IgD-negative memory B cell (primary cell): ENCODE measurements around the gene GPRIN3. TPM values are rescaled to one million over a fixed set of nuclear protein-coding genes. Genes with fewer than 3 reads are reported as not detected.

ENCODE experiments used
- H3K27ac Mint-ChIP-seq, 3 donors: one replicate each; pipeline ENCODE4 v1.8.0; 2020 to 2022; ENCODE audit warnings: mild to moderate bottlenecking in 3 of 3, mixed read lengths in 3 of 3, moderate library complexity in 1 of 3
- H3K27me3 Mint-ChIP-seq: one replicate; pipeline ENCODE4 v1.8.0; 2021; ENCODE audit warnings: mixed read lengths
- H3K36me3 Mint-ChIP-seq: one replicate; pipeline ENCODE4 v1.8.0; 2020; ENCODE audit warnings: mild to moderate bottlenecking, mixed read lengths
- H3K4me1 Mint-ChIP-seq, 3 donors: one replicate each; pipeline ENCODE4 v1.8.0; 2020 to 2022; ENCODE audit warnings: mixed read lengths in 3 of 3, mild to moderate bottlenecking in 1 of 3
- H3K4me3 Mint-ChIP-seq, 4 donors: one replicate each; pipeline ENCODE4 v1.8.0; 2020 to 2022; ENCODE audit warnings: mild to moderate bottlenecking in 4 of 4, mixed read lengths in 4 of 4, moderate library complexity in 3 of 4
- H3K9me3 Mint-ChIP-seq, 3 donors: one replicate each; pipeline ENCODE4 v1.8.0; 2020 to 2021; ENCODE audit warnings: mixed read lengths in 3 of 3, mild to moderate bottlenecking in 1 of 3
- polyA plus RNA-seq: library from polyadenylated mRNA; unstranded; fragments of 300-500 nt; fragmentation: Illumina TruSeq; gene quantifications from one replicate; pipeline ENCODE4 v1.2.3, GENCODE V29; 2021

Gene GPRIN3
- 0.50 TPM for polyA plus RNA-seq

GRCh38 chr4:89307446-89308160 lies at the start of gene GPRIN3:
Gene GPRIN3, minus strand, starts transcription at chr4:89307800. Its CDS starts 57,690 bp downstream, at chr4:89250110.
- Mint-ChIP-seq H3K4me3 (peak within 1 kb of the TSS; percentile 73 to 90 (median 80)), H3K36me3 (no peaks in the 10 kb centered on the region), H3K4me1 (peaks cover 7 to 14% (median 12%) of the 10 kb centered on the region in 3 donors), H3K27me3 (peaks cover 21% of the 10 kb centered on the region), H3K9me3 (no peaks in the 10 kb centered on the region), H3K27ac (peak within 1 kb of the TSS in 1 of 3 donors; percentile 3)

GRCh38 chr4:89357340-89357739 lies 49.7 kb upstream of the GPRIN3 start:
- Mint-ChIP-seq H3K4me3 (no peak overlapping the region), H3K4me1 (no peaks in the 10 kb centered on the region), H3K27me3 (peaks cover 6% of the 10 kb centered on the region), H3K27ac (no peak overlapping the region), H3K9me3 (no peaks in the 10 kb centered on the region), H3K36me3 (no peaks in the 10 kb centered on the region)

DNA sequence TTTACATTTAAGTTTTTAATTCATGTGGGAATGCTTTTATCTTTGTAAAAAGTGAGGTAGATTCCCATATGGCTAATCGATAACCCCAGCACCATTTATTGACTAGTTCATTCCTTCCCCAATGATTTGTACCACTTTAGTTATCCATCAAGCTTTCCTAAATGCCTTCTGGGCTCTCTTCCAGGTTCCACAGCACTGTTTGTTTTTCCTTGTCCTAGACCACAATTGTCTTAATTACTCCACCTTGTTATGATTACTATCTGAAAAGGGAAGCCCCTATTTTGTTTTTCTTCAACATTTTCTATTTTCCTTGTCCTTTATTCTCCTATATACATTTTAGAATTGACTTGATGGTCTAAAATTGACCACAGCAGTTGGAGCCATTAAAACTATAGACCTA lies 48.5 kb upstream of the GPRIN3 start:
- H3K4me3 Mint-ChIP-seq = no peak overlapping the region
- H3K4me1 Mint-ChIP-seq = no peaks in the 10 kb centered on the region
- H3K9me3 Mint-ChIP-seq = no peaks in the 10 kb centered on the region
- peaks cover 3% of the 10 kb centered on the region for H3K27me3 Mint-ChIP-seq
- no peak overlapping the region for H3K27ac Mint-ChIP-seq
- H3K36me3 Mint-ChIP-seq = no peaks in the 10 kb centered on the region

DNA sequence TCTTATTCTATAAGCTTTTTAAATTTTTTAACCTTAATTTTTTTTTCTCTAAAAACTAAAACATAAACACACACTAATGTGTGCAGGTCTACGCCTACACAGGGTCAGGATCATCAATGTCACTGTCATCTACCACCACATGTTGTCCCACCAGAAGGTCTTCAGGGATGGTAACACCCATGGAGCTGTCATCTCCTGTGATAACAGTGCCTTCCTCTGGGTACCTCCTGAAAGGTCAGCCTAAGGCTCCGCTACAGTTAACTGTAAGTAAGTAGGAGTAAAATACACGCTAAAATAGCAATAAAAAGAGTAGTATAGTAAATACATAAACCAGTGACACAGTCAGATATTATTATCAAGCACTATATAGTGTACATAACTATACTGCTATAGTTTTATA lies 45.9 kb upstream of the GPRIN3 start:
- Mint-ChIP-seq H3K4me3 (no peak overlapping the region), H3K27ac (no peak overlapping the region), H3K36me3 (no peaks in the 10 kb centered on the region), H3K4me1 (no peaks in the 10 kb centered on the region), H3K27me3 (peaks cover 3% of the 10 kb centered on the region), H3K9me3 (peaks cover 0 to 2% (median 0%) of the 10 kb centered on the region in 3 donors)

GRCh38 chr4:89352541-89352940 lies 44.9 kb upstream of the GPRIN3 start:
- Mint-ChIP-seq H3K36me3 (no peaks in the 10 kb centered on the region), H3K9me3 (peaks cover 0 to 7% (median 7%) of the 10 kb centered on the region in 3 donors), H3K4me1 (no peaks in the 10 kb centered on the region), H3K27me3 (peaks cover 3% of the 10 kb centered on the region), H3K27ac (no peak overlapping the region), H3K4me3 (no peak overlapping the region)

- Mint-ChIP-seq H3K36me3 (no peaks in the 10 kb centered on the region), H3K27me3 (peaks cover 2% of the 10 kb centered on the region), H3K4me3 (no peak overlapping the region), H3K9me3 (peaks cover 0 to 13% (median 7%) of the 10 kb centered on the region in 3 donors), H3K4me1 (no peaks in the 10 kb centered on the region), H3K27ac (no peak overlapping the region)
These were observed 43.6 kb upstream of the GPRIN3 start for GRCh38 chr4:89351201-89351600.

DNA sequence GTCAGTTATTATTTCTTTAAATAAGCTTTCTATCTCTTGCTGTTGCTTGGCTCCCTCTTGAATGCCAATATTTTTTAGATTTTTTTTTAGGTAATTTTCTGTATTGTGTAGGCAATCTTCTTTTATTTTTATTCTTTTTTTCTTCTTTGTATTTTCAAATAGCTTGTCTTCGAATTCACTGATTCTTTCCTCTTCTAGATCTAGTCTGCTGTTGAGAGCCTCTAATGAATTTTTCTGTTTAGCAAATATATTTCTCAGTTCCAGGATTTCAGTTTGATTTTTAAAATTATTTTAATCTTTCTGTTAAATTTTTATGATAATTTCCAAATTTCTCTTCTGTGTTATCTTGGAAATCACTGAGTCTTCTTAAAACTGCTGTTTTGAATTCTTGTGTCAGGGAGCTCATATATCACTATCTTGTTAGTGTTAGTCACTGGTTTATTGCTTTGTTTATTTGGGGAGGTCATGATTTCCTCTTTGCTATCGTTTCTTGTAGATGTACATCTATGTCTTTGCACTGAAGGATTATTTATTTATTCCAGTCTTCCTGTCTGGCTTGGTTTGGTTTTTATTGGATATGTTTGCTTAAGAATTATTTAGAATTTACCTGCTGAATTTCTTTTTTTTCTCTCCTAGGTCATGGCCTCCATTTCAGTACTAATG lies 39.9 kb upstream of the GPRIN3 start:
- H3K27ac Mint-ChIP-seq = no peak overlapping the region
- H3K4me1 Mint-ChIP-seq = no peaks in the 10 kb centered on the region
- H3K9me3 Mint-ChIP-seq = peaks cover 6 to 13% (median 7%) of the 10 kb centered on the region in 3 donors
- peaks cover 2% of the 10 kb centered on the region for H3K27me3 Mint-ChIP-seq
- H3K4me3 Mint-ChIP-seq = no peak overlapping the region
- H3K36me3 Mint-ChIP-seq = no peaks in the 10 kb centered on the region

GRCh38 chr4:89344571-89344970 lies 37.0 kb upstream of the GPRIN3 start:
- H3K9me3 Mint-ChIP-seq = peaks cover 6 to 13% (median 7%) of the 10 kb centered on the region in 3 donors
- H3K4me1 Mint-ChIP-seq = no peaks in the 10 kb centered on the region
- H3K27ac Mint-ChIP-seq = no peak overlapping the region
- peaks cover 2% of the 10 kb centered on the region for H3K27me3 Mint-ChIP-seq
- H3K36me3 Mint-ChIP-seq = no peaks in the 10 kb centered on the region
- H3K4me3 Mint-ChIP-seq = no peak overlapping the region

DNA sequence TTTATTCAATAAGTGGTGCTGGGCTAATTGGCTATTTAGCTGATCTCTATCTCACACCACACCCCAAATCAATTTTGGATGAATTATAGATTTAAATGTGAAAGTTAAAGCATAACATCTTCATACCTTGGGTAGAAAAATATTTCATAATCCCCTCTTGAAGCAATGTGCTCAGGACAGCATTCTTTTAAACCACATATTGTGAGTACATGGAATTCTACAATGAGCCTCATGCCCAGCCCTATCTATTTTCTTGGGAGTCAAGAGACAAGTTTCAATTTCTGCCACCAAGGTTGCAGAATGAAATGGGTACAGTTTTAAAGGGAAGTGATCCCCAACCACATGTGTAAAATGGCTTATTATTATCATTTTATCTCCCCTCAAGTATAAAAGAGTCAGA lies 30.6 kb upstream of the GPRIN3 start:
- H3K27ac Mint-ChIP-seq = no peak overlapping the region
- no peaks in the 10 kb centered on the region for H3K4me1 Mint-ChIP-seq
- H3K4me3 Mint-ChIP-seq = no peak overlapping the region
- peaks cover under 1% of the 10 kb centered on the region for H3K27me3 Mint-ChIP-seq
- no peaks in the 10 kb centered on the region for H3K9me3 Mint-ChIP-seq
- no peaks in the 10 kb centered on the region for H3K36me3 Mint-ChIP-seq

- no peaks in the 10 kb centered on the region for H3K36me3 Mint-ChIP-seq
- no peak overlapping the region for H3K27ac Mint-ChIP-seq
- no peaks in the 10 kb centered on the region for H3K9me3 Mint-ChIP-seq
- no peak overlapping the region for H3K4me3 Mint-ChIP-seq
- no peaks in the 10 kb centered on the region for H3K4me1 Mint-ChIP-seq
- H3K27me3 Mint-ChIP-seq = no peaks in the 10 kb centered on the region
These were observed 30.1 kb upstream of the GPRIN3 start for GRCh38 chr4:89337681-89338080.

DNA sequence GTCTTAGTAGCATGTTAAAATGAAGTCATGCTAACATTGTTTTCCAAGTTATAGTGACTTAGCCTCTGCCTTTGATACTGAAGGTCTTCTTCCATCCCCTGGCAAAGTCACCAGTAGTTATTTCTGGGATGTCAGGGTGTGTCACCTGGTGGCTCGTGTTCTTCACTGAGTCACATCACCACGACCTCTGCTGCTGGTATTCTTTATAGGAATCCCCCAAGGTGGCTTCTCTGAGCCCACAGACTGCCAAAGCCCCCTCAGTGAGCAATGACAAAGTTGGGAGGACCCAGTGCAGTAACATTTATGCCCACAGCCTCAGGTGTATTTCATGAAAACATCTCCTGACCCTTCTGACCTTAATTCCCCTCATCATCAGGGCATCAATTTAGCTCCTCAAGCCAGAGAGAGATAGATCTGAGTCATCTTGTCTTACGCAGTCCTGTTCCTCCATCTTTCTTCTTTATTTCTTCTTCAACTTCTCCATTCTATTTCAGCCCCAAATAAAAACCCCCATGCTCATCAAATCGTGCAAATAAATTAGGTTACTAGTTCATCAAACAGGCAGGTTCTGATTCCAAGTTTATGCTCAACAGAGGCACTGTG lies 29.3 kb upstream of the GPRIN3 start:
- no peak overlapping the region for H3K4me3 Mint-ChIP-seq

GRCh38 chr4:89334830-89335229 lies 27.2 kb upstream of the GPRIN3 start:
- H3K9me3 Mint-ChIP-seq = no peaks in the 10 kb centered on the region
- H3K4me3 Mint-ChIP-seq = no peak overlapping the region
- no peaks in the 10 kb centered on the region for H3K36me3 Mint-ChIP-seq
- H3K4me1 Mint-ChIP-seq = peaks cover 0 to 4% (median 1%) of the 10 kb centered on the region in 3 donors
- H3K27me3 Mint-ChIP-seq = no peaks in the 10 kb centered on the region
- H3K27ac Mint-ChIP-seq = no peak overlapping the region

More for the DNA sequence above, 29.3 kb upstream of the GPRIN3 start:
- Mint-ChIP-seq H3K27ac (no peak overlapping the region), H3K36me3 (no peaks in the 10 kb centered on the region), H3K4me1 (no peaks in the 10 kb centered on the region), H3K27me3 (no peaks in the 10 kb centered on the region), H3K9me3 (no peaks in the 10 kb centered on the region)

- no peaks in the 10 kb centered on the region for H3K36me3 Mint-ChIP-seq
- H3K4me3 Mint-ChIP-seq = no peak overlapping the region
- H3K27me3 Mint-ChIP-seq = no peaks in the 10 kb centered on the region
- peaks cover 0 to 4% (median 1%) of the 10 kb centered on the region in 3 donors for H3K4me1 Mint-ChIP-seq
- H3K9me3 Mint-ChIP-seq = no peaks in the 10 kb centered on the region
- no peak overlapping the region for H3K27ac Mint-ChIP-seq
These were observed 26.7 kb upstream of the GPRIN3 start for GRCh38 chr4:89334311-89334710.

- Mint-ChIP-seq H3K4me1 (peaks cover 0 to 4% (median 1%) of the 10 kb centered on the region in 3 donors), H3K27ac (no peak overlapping the region), H3K9me3 (peaks cover 0 to 4% (median 2%) of the 10 kb centered on the region in 3 donors), H3K27me3 (no peaks in the 10 kb centered on the region), H3K36me3 (no peaks in the 10 kb centered on the region), H3K4me3 (no peak overlapping the region)
These were observed 24.3 kb upstream of the GPRIN3 start for GRCh38 chr4:89331686-89332544.

DNA sequence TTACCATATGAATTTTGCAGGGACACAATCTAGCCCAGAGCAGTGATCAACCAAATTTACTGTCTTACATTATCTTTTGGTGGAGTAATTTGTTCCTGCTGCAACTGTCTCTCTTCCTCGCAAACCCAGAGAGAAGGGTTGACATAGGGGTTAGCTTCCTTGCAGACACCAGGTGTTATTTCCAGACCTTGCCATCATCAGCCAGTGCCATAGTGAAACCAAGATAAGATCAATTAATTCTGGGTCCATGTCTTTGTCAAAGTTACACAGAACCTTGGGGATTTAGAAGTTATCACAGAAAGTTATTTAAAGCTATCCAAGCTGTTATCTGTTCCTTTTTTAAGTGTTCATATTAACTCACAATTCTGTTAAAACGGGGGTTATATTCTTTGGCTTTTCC lies 23.6 kb upstream of the GPRIN3 start:
- H3K36me3 Mint-ChIP-seq = no peaks in the 10 kb centered on the region
- no peaks in the 10 kb centered on the region for H3K27me3 Mint-ChIP-seq
- H3K4me1 Mint-ChIP-seq = peaks cover 0 to 4% (median 1%) of the 10 kb centered on the region in 3 donors
- H3K27ac Mint-ChIP-seq = no peak overlapping the region
- H3K4me3 Mint-ChIP-seq = no peak overlapping the region
- peaks cover 0 to 4% (median 2%) of the 10 kb centered on the region in 3 donors for H3K9me3 Mint-ChIP-seq
